ACC112 (cell line): ENCODE data around the gene SLIT3.

Experiments used
- H2AFZ ChIP-seq: fragments of 200-600 bp; sonication (generic); one replicate; pipeline ENCODE4 v1.6.0; 2017; ENCODE audit warnings: antibody characterized with exemption, low read length; ENCODE audit not compliant: unreplicated experiment
- H3K27ac ChIP-seq: fragments of 200-600 bp; sonication (generic); 2 replicates; pipeline ENCODE4 v1.5.1; 2014; ENCODE audit warnings: low read depth, mild to moderate bottlenecking, antibody characterized with exemption, low read length, moderate library complexity
- H3K27me3 ChIP-seq: fragments of 200-600 bp; sonication (generic); 2 replicates; pipeline ENCODE4 v1.6.1; 2014; ENCODE audit warnings: mild to moderate bottlenecking, antibody characterized with exemption, low read length, moderate library complexity, mixed read lengths; ENCODE audit not compliant: insufficient read depth
- H3K36me3 ChIP-seq: fragments of 200-600 bp; sonication (generic); 2 replicates; pipeline ENCODE4 v1.6.1; 2016; ENCODE audit warnings: mild to moderate bottlenecking, antibody characterized with exemption, low read length, moderate library complexity, mixed read lengths; ENCODE audit not compliant: insufficient read depth
- H3K4me1 ChIP-seq: fragments of 200-600 bp; sonication (generic); one replicate; pipeline ENCODE4 v1.6.1; 2016; ENCODE audit warnings: low read length, mixed read lengths; ENCODE audit not compliant: insufficient read depth, unreplicated experiment, control insufficient read depth
- H3K4me3 ChIP-seq: fragments of 200-600 bp; sonication (generic); 2 replicates; pipeline ENCODE4 v1.5.1; 2014; ENCODE audit warnings: mild to moderate bottlenecking, low read depth, low read length
- H3K79me2 ChIP-seq: fragments of 200-600 bp; sonication (generic); one replicate; pipeline ENCODE4 v1.6.0; 2016; ENCODE audit warnings: low read length; ENCODE audit not compliant: control insufficient read depth, unreplicated experiment, insufficient read depth

Gene SLIT3

GRCh38 chr5:169095976-169096375 lies 205.0 kb downstream of the SLIT3 start:
- Histone ChIP-seq H3K79me2 (no peaks in the 10 kb centered on the region), H3K4me1 (peaks cover 13% of the 10 kb centered on the region), H2AFZ (no peak overlapping the region), H3K4me3 (no peak overlapping the region), H3K27me3 (no peaks in the 10 kb centered on the region), H3K36me3 (no peaks in the 10 kb centered on the region), H3K27ac (no peak overlapping the region)

- Histone ChIP-seq H3K36me3 (no peaks in the 10 kb centered on the region), H3K27ac (peak overlapping the region; percentile 59), H3K27me3 (no peaks in the 10 kb centered on the region), H3K4me1 (peaks cover 8% of the 10 kb centered on the region), H2AFZ (peak overlapping the region; percentile 87), H3K79me2 (no peaks in the 10 kb centered on the region), H3K4me3 (no peak overlapping the region)
These were observed 205.5 kb downstream of the SLIT3 start for GRCh38 chr5:169095410-169095960.

GRCh38 chr5:169094586-169095409 lies 206.1 kb downstream of the SLIT3 start:
- H3K27me3 ChIP-seq: no peaks in the 10 kb centered on the region
- H3K36me3 ChIP-seq: no peaks in the 10 kb centered on the region
- no peak overlapping the region for H3K4me3 ChIP-seq
- peak overlapping the region; percentile 87 for H2AFZ ChIP-seq
- peaks cover 2% of the 10 kb centered on the region for H3K4me1 ChIP-seq
- no peaks in the 10 kb centered on the region for H3K79me2 ChIP-seq
- H3K27ac ChIP-seq: peak overlapping the region; percentile 59

GRCh38 chr5:169091396-169091980 lies 209.5 kb downstream of the SLIT3 start:
- no peaks in the 10 kb centered on the region for H3K27me3 ChIP-seq
- no peaks in the 10 kb centered on the region for H3K79me2 ChIP-seq
- H3K27ac ChIP-seq: no peak overlapping the region
- H3K4me3 ChIP-seq: no peak overlapping the region
- H2AFZ ChIP-seq: no peak overlapping the region
- H3K36me3 ChIP-seq: no peaks in the 10 kb centered on the region
- no peaks in the 10 kb centered on the region for H3K4me1 ChIP-seq

GRCh38 chr5:169089343-169089742 lies 211.6 kb downstream of the SLIT3 start:
- no peaks in the 10 kb centered on the region for H3K4me1 ChIP-seq
- no peak overlapping the region for H3K27ac ChIP-seq
- no peak overlapping the region for H3K4me3 ChIP-seq
- H2AFZ ChIP-seq: no peak overlapping the region
- H3K36me3 ChIP-seq: no peaks in the 10 kb centered on the region
- no peaks in the 10 kb centered on the region for H3K79me2 ChIP-seq
- no peaks in the 10 kb centered on the region for H3K27me3 ChIP-seq

GRCh38 chr5:169088028-169088725 lies 212.8 kb downstream of the SLIT3 start:
- no peaks in the 10 kb centered on the region for H3K27me3 ChIP-seq
- H3K27ac ChIP-seq: no peak overlapping the region
- no peak overlapping the region for H3K4me3 ChIP-seq
- H3K36me3 ChIP-seq: no peaks in the 10 kb centered on the region
- H3K4me1 ChIP-seq: no peaks in the 10 kb centered on the region
- no peak overlapping the region for H2AFZ ChIP-seq
- no peaks in the 10 kb centered on the region for H3K79me2 ChIP-seq

- no peaks in the 10 kb centered on the region for H3K79me2 ChIP-seq
These were observed 215.3 kb downstream of the SLIT3 start for GRCh38 chr5:169085636-169086035.

GRCh38 chr5:169085212-169085611 lies 215.7 kb downstream of the SLIT3 start:
- no peaks in the 10 kb centered on the region for H3K79me2 ChIP-seq
- no peaks in the 10 kb centered on the region for H3K4me1 ChIP-seq
- H3K27ac ChIP-seq: no peak overlapping the region
- no peak overlapping the region for H2AFZ ChIP-seq
- H3K27me3 ChIP-seq: no peaks in the 10 kb centered on the region
- no peaks in the 10 kb centered on the region for H3K36me3 ChIP-seq
- no peak overlapping the region for H3K4me3 ChIP-seq

More at GRCh38 chr5:169085636-169086035, 215.3 kb downstream of the SLIT3 start:
- H3K4me1 ChIP-seq: no peaks in the 10 kb centered on the region
- H2AFZ ChIP-seq: no peak overlapping the region
- no peaks in the 10 kb centered on the region for H3K27me3 ChIP-seq
- H3K27ac ChIP-seq: no peak overlapping the region
- H3K4me3 ChIP-seq: no peak overlapping the region
- no peaks in the 10 kb centered on the region for H3K36me3 ChIP-seq

- Histone ChIP-seq H3K27ac (no peak overlapping the region), H3K4me1 (no peaks in the 10 kb centered on the region)
These were observed 216.2 kb downstream of the SLIT3 start for GRCh38 chr5:169084775-169085174.

GRCh38 chr5:169083394-169084018 lies 217.4 kb downstream of the SLIT3 start:
- H3K4me1 ChIP-seq: no peaks in the 10 kb centered on the region
- no peaks in the 10 kb centered on the region for H3K36me3 ChIP-seq
- H2AFZ ChIP-seq: no peak overlapping the region
- H3K27me3 ChIP-seq: no peaks in the 10 kb centered on the region
- no peak overlapping the region for H3K4me3 ChIP-seq
- H3K27ac ChIP-seq: no peak overlapping the region
- H3K79me2 ChIP-seq: no peaks in the 10 kb centered on the region

More at GRCh38 chr5:169084775-169085174, 216.2 kb downstream of the SLIT3 start:
- no peaks in the 10 kb centered on the region for H3K27me3 ChIP-seq
- no peaks in the 10 kb centered on the region for H3K79me2 ChIP-seq
- H3K4me3 ChIP-seq: no peak overlapping the region
- no peaks in the 10 kb centered on the region for H3K36me3 ChIP-seq
- H2AFZ ChIP-seq: no peak overlapping the region
